ENCODE results near the gene DOCK7. TPM values are rescaled to one million over a fixed set of nuclear protein-coding genes. Genes with fewer than 3 reads are reported as not detected.
A peak's percentile ranks its signal among the peaks of the same experiment; 100 is the strongest.
"Not testable (repeated sequence)": the region's sequence is repeated elsewhere in the genome, so short reads cannot be mapped to it uniquely, and the experiment has no call there.

The DOCK7 gene
- polyA plus RNA-seq (2013, experiment 1 of 2; ENCODE audit: insufficient read length) = 62.6 TPM
- polyA plus RNA-seq (2013, experiment 2 of 2; ENCODE audit: insufficient read length) = 62.2 TPM

- peak; percentile 86 for DNase-seq
These were observed at the start of gene DOCK7 for GRCh38 chr1:62687903-62688686. TSS of gene DOCK7 (minus strand) at chr1:62688386. CDS start at chr1:62688264, 122 bp downstream.

- DNase-seq = peak; percentile 81
These were observed 47.4 kb upstream of the DOCK7 start for GRCh38 chr1:62735491-62736171.

- DNase-seq = no peak
These were observed 44.1 kb upstream of the DOCK7 start for GRCh38 chr1:62732331-62732730.

- no peak for DNase-seq
These were observed 40.8 kb upstream of the DOCK7 start for GRCh38 chr1:62728963-62729362.

GRCh38 chr1:62727656-62728407, 39.6 kb upstream of the DOCK7 start:
- no peak for DNase-seq

- DNase-seq = no peak
These were observed 37.8 kb upstream of the DOCK7 start for GRCh38 chr1:62726011-62726442.

- DNase-seq = peak; percentile 50
These were observed 37.1 kb upstream of the DOCK7 start for GRCh38 chr1:62725255-62725654.

- DNase-seq = no peak
These were observed 36.2 kb upstream of the DOCK7 start for GRCh38 chr1:62724430-62724829.

- DNase-seq = no peak
These were observed 35.7 kb upstream of the DOCK7 start for GRCh38 chr1:62723883-62724282.

- DNase-seq = no peak
These were observed 34.6 kb upstream of the DOCK7 start for GRCh38 chr1:62722796-62723195.

- no peak for DNase-seq
These were observed 32.9 kb upstream of the DOCK7 start for GRCh38 chr1:62720946-62721554.

- DNase-seq = not testable (repeated sequence)
These were observed 30.2 kb upstream of the DOCK7 start for GRCh38 chr1:62718400-62718799.

- no peak for DNase-seq
These were observed 29.3 kb upstream of the DOCK7 start for GRCh38 chr1:62717483-62717882.

GRCh38 chr1:62716397-62716796, 28.2 kb upstream of the DOCK7 start:
- no peak for DNase-seq

GRCh38 chr1:62712336-62713243, 24.4 kb upstream of the DOCK7 start:
- no peak for DNase-seq

GRCh38 chr1:62707744-62708120, 19.5 kb upstream of the DOCK7 start:
- no peak for DNase-seq

- DNase-seq = no peak
These were observed 19.0 kb upstream of the DOCK7 start for GRCh38 chr1:62706985-62707743.

GRCh38 chr1:62698161-62698560, 10.0 kb upstream of the DOCK7 start:
- not testable (repeated sequence) for DNase-seq

- DNase-seq = not testable (repeated sequence)
These were observed 6.3 kb upstream of the DOCK7 start for GRCh38 chr1:62694479-62694878.

GRCh38 chr1:62693123-62693522, 4.9 kb upstream of the DOCK7 start:
- no peak for DNase-seq

All from fibroblast of skin of back (primary cell).